Cortex of kidney (tissue), 1 donor: ENCODE results near the gene TRPM2.
"Not testable (repeated sequence)": the region's sequence is repeated elsewhere in the genome, so short reads cannot be mapped to it uniquely, and the experiment has no call there.

ENCODE experiments used
- DNase-seq: peaks from one replicate; lab custom pipeline; 2025; lab: John Stamatoyannopoulos, UW

Gene TRPM2

GRCh38 chr21:44375281-44375651 lies 21.8 kb downstream of the TRPM2 start:
- no peak for DNase-seq

GRCh38 chr21:44375761-44376241 lies 22.4 kb downstream of the TRPM2 start:
- no peak for DNase-seq

GRCh38 chr21:44376606-44377005 lies 23.2 kb downstream of the TRPM2 start:
- no peak for DNase-seq

- no peak for DNase-seq
These were observed 23.9 kb downstream of the TRPM2 start for GRCh38 chr21:44377201-44377921.

- DNase-seq: no peak
These were observed 24.7 kb downstream of the TRPM2 start for GRCh38 chr21:44377922-44378645.

GRCh38 chr21:44378646-44379514 lies 25.5 kb downstream of the TRPM2 start:
- no peak for DNase-seq

GRCh38 chr21:44379515-44379848 lies 26.1 kb downstream of the TRPM2 start:
- DNase-seq: no peak

- DNase-seq: no peak
These were observed 26.8 kb downstream of the TRPM2 start for GRCh38 chr21:44379991-44380865.

- no peak for DNase-seq
These were observed 27.5 kb downstream of the TRPM2 start for GRCh38 chr21:44380876-44381275.

GRCh38 chr21:44381874-44382273 lies 28.5 kb downstream of the TRPM2 start:
- no peak for DNase-seq

GRCh38 chr21:44382536-44382935 lies 29.1 kb downstream of the TRPM2 start:
- no peak for DNase-seq

GRCh38 chr21:44383216-44383615 lies 29.8 kb downstream of the TRPM2 start:
- DNase-seq: no peak

GRCh38 chr21:44384968-44385367 lies 31.5 kb downstream of the TRPM2 start:
- DNase-seq: no peak

- no peak for DNase-seq
These were observed 35.9 kb downstream of the TRPM2 start for GRCh38 chr21:44389335-44389734.

- no peak for DNase-seq
These were observed 37.5 kb downstream of the TRPM2 start for GRCh38 chr21:44390886-44391285.

GRCh38 chr21:44391345-44392091 lies 38.1 kb downstream of the TRPM2 start:
- DNase-seq: no peak

GRCh38 chr21:44392185-44392584 lies 38.8 kb downstream of the TRPM2 start:
- DNase-seq: no peak

- no peak for DNase-seq
These were observed 39.5 kb downstream of the TRPM2 start for GRCh38 chr21:44392916-44393315.

GRCh38 chr21:44394733-44395132 lies 41.3 kb downstream of the TRPM2 start:
- no peak for DNase-seq

GRCh38 chr21:44395260-44395659 lies 41.8 kb downstream of the TRPM2 start:
- DNase-seq: no peak

- not testable (repeated sequence) for DNase-seq
These were observed 43.4 kb downstream of the TRPM2 start for GRCh38 chr21:44396803-44397202.
